Stomach (tissue), 4 donors: ENCODE measurements around the gene FAM222B.

Source experiments
- CTCF ChIP-seq, 7 experiments: fragments of 450-650 bp in 4 of 7; fragments of 200-600 bp in 3 of 7; sonication (generic) in 3 of 7; IDR thresholded peaks; one replicate each; pipeline ENCODE4 v1.5.1; 2016 to 2019; ENCODE audit warnings: antibody characterized with exemption in 7 of 7, control low read depth in 2 of 7, mild to moderate bottlenecking in 1 of 7
- EP300 ChIP-seq: sonication (generic); formaldehyde crosslinking; IDR thresholded peaks from one replicate; pipeline ENCODE4 v1.6.1; 2017; ENCODE audit warnings: antibody characterized with exemption
- POLR2AphosphoS5 ChIP-seq, 3 donors: sonication (generic); formaldehyde crosslinking; IDR thresholded peaks; one replicate each; pipeline ENCODE4 v1.6.1; 2016; ENCODE audit warnings: antibody characterized with exemption in 3 of 3

DNA sequence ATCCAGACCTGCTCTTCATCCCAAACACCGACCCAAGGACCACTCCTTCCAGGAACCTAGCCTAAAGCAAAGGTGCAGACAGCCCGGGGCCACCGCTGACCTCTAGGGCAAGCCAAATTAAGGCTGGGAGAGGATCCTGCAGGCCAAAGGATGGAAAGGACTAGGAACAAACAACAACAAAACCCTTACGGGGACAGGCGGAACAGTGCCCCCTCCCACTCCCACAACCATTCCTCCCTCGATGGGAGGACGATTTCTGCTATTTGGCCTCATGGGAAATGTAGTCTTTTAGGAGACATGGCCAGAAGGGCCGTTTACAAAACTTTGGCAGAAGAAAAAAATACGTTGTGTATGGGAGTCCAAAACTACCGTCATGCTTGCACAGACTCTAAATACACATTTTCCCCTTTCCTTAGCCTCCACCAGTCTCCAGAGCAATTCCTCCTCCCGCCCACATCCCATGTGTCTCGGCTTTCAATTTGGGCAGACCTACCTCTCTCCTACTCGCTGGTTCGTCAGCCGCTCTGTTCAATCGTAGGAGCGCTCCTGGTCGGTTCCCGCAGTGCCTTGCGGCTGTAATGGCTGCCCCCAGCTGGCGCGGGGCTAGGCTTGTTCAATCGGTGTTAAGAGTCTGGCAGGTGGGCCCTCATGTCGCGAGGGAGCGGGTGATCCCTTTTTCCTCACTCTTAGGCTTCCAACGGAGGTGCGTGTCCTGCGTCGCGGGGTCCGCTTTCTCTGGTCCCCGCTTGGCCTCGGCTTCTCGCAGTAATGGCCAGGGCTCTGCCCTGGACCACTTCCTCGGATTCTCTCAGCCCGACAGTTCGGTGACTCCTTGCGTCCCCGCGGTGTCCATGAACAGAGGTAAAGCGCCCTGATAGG is 12.1 kb upstream of the FAM222B start, which contains the start of gene ERAL1:
- no peak for TF ChIP-seq EP300
- TF ChIP-seq CTCF (IDR thresholded peaks at IDR 0.05), result peak in 1 of 7 experiments; percentile 23
- peak; percentile 47 to 92 (median 85) for TF ChIP-seq POLR2AphosphoS5 (IDR thresholded peaks at IDR 0.05)
